ENCODE data around the gene OR10A5.
"Not testable (repeated sequence)": the region's sequence is repeated elsewhere in the genome, so short reads cannot be mapped to it uniquely, and the experiment has no call there.

OR10A5 gene, protein sequence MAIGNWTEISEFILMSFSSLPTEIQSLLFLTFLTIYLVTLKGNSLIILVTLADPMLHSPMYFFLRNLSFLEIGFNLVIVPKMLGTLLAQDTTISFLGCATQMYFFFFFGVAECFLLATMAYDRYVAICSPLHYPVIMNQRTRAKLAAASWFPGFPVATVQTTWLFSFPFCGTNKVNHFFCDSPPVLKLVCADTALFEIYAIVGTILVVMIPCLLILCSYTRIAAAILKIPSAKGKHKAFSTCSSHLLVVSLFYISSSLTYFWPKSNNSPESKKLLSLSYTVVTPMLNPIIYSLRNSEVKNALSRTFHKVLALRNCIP

DNA sequence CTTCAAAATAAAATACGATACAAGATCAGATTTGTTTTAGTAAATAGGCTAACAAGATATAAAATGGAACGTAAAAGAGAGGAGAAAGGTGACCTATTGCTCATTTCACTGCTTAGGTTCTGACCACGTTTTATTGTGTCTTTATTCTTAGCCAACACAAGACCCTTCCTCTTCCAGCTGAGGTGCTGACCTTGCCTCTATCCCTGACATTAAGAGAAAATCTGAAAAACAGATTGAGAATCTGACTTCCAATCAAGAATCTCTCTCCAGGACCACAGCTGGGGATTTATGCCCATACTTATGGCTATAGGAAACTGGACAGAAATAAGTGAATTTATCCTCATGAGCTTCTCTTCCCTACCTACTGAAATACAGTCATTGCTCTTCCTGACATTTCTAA lies at the start of gene OR10A5:
Gene OR10A5 (plus strand): TSS at position 301 of the 400 bp plus-strand sequence. CDS start 0 bp downstream, at position 301.
- no peak for DNase-seq (ENCODE audit: low read depth in 2 of 2)
- TF ChIP-seq, protein P1, sequence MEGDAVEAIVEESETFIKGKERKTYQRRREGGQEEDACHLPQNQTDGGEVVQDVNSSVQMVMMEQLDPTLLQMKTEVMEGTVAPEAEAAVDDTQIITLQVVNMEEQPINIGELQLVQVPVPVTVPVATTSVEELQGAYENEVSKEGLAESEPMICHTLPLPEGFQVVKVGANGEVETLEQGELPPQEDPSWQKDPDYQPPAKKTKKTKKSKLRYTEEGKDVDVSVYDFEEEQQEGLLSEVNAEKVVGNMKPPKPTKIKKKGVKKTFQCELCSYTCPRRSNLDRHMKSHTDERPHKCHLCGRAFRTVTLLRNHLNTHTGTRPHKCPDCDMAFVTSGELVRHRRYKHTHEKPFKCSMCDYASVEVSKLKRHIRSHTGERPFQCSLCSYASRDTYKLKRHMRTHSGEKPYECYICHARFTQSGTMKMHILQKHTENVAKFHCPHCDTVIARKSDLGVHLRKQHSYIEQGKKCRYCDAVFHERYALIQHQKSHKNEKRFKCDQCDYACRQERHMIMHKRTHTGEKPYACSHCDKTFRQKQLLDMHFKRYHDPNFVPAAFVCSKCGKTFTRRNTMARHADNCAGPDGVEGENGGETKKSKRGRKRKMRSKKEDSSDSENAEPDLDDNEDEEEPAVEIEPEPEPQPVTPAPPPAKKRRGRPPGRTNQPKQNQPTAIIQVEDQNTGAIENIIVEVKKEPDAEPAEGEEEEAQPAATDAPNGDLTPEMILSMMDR (IDR thresholded peaks at IDR 0.05; ENCODE audit: low read depth, low read length): no peak
- H3K4me3 ChIP-seq (replicated peaks in 1 of 2; ENCODE audit: low read depth in 2 of 2, low read length in 2 of 2): no peak within 1 kb of the TSS

DNA sequence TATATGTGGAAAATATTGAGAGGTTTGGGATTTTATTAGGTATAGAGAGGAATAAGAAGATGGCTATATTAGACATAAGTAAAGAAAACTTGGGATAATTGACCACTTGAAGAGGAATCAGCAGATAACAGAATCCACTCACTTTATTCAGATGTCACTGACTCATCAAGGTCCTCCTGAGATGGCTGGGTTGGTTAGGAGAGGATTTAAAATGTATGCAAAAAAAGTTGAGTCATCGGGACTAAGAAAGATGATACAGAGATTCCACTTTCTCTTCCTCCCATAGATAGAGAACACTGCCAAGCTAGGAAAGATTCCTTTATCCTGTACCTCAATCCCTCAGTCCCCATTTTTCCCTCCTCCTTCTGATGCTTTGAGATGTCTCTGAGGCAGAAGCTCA lies 46.1 kb upstream of the OR10A5 start, which contains the start of gene OR6A2:
Gene OR6A2 (minus strand): TSS at position 288 of the 400 bp plus-strand sequence. CDS start 3,981 bp downstream, outside the sequence.
- TF ChIP-seq, protein P1 (IDR thresholded peaks at IDR 0.05; ENCODE audit: low read depth, low read length): no peak
- no peak within 1 kb of the TSS for H3K4me3 ChIP-seq (replicated peaks in 1 of 2; ENCODE audit: low read depth in 2 of 2, low read length in 2 of 2)
- peak in 1 of 2 donors; percentile 33 for DNase-seq (ENCODE audit: low read depth in 2 of 2)

DNA sequence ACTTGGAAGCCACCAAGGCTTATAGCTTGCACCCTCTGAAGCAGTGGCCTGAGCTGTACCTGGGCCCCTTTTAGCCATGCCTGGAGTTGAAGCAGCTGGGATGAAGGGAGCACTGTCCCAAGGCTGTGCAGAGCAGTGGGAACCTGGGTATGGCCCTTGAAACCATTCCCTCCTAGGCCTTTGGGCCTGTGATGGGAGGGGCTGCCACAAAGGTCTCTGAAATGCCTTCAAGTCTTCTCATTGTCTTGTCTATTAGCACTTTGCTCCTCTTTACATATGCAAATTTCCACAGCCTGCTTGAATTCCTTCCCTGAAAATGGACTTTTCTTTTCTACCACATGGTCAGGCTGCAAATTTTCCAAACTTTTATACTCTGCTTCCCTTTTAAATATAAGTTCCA lies 44.4 kb upstream of the OR10A5 start:
- not testable (repeated sequence) for H3K4me3 ChIP-seq (replicated peaks in 1 of 2; ENCODE audit: low read depth in 2 of 2, low read length in 2 of 2); DNase-seq (ENCODE audit: low read depth in 2 of 2)

DNA sequence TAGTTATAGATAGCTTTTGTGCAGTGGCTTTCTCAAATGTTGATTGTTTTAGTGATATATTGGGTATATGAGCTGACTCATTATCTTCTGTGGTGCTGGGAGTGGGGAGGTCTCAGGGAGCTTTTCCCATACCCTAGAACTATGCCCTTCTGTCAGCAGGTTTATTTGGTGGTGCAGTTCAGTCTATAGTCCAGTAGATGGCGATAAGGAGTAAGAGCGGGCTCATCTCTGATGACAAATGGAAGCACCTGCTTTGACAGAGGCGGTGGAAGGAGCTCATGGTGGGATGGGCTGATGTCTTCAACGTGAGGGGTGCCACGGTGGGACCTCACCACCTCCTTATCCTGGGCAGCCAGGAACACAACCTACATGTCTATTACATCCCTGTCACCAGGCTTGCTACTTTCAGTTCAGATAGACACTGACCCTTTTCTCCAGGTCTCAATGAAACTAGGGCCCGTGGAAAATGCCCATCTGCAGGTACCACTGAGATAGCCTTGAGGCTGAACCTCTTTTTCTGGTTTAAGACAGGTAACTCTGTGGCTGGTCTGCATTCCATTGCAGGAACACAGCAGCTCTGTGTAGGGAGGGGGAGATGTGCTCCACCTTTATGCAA lies 33.0 kb upstream of the OR10A5 start:
- peak; percentile 50 to 61 for DNase-seq (ENCODE audit: low read depth in 2 of 2)
- H3K4me3 ChIP-seq (replicated peaks in 1 of 2; ENCODE audit: low read depth in 2 of 2, low read length in 2 of 2): no peak overlapping the region
- TF ChIP-seq, protein P1 (IDR thresholded peaks at IDR 0.05; ENCODE audit: low read depth, low read length): peak; percentile 94

DNA sequence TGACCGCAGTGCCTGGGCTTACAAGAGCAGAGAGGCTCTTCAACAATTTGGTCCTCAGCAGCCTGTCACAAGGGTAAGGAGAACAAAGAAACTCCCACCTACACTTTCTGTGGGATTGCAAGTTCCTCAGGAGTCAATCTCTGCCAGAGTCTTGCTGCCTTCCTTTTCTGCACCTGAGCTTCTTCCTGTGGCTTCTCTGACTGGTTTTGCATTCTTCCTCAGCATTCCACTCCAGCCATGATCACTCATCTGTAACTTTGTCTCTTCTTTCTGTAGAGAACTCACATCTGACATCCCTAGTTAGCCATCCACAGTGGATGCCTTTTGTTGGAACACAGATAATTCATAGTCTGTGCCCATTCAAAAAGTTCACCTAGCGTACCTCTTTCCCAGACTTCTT lies 31.8 kb upstream of the OR10A5 start:
- no peak overlapping the region for H3K4me3 ChIP-seq (replicated peaks in 1 of 2; ENCODE audit: low read depth in 2 of 2, low read length in 2 of 2)
- DNase-seq (ENCODE audit: low read depth in 2 of 2): no peak
- TF ChIP-seq, protein P1 (IDR thresholded peaks at IDR 0.05; ENCODE audit: low read depth, low read length): no peak

DNA sequence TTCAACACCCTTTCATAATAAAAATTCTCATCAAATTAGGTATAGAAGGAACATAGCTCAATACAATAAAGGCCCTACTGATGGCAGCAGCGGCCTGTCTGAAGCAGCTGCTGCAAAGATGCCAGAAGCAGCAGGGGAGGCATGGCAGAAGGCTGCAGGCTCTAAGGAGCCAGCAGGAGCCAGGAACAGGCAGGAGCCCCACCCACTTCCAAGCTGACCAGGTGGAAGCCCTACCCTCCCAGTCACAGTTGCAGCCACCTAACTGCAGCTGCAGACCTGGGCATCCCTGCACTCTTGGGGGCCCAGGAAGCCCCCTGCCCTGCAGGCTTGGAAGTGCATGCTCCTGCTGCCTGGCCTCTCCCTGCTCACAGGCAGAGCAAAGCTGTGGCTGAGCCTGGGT lies 27.8 kb upstream of the OR10A5 start:
- TF ChIP-seq, protein P1 (IDR thresholded peaks at IDR 0.05; ENCODE audit: low read depth, low read length): no peak
- DNase-seq (ENCODE audit: low read depth in 2 of 2): no peak
- no peak overlapping the region for H3K4me3 ChIP-seq (replicated peaks in 1 of 2; ENCODE audit: low read depth in 2 of 2, low read length in 2 of 2)

DNA sequence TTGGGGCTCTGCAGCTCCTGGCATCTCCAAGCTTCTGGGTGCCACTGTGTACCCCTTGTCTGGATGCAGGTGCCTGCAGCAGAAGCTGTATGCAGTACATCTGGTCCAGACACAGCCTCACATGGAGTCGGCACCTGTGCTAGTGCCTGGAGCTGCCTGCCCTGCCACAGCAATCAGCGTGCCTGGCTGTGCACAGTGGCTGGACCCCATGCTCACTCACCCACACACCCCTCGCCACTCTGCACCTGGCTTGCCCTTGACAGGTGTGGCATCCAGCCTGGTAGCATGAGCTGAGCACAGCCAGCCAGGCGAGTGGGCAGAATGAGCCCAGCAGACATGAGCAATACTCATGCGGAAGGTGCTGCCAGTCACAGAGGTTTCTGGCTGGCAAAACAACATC lies 26.5 kb upstream of the OR10A5 start:
- TF ChIP-seq, protein P1 (IDR thresholded peaks at IDR 0.05; ENCODE audit: low read depth, low read length): no peak
- DNase-seq (ENCODE audit: low read depth in 2 of 2): no peak
- H3K4me3 ChIP-seq (replicated peaks in 1 of 2; ENCODE audit: low read depth in 2 of 2, low read length in 2 of 2): no peak overlapping the region
